Suprapubic skin (tissue), 3 donors: ENCODE data around the gene GRAPL.
"Not testable (repeated sequence)": the region's sequence is repeated elsewhere in the genome, so short reads cannot be mapped to it uniquely, and the experiment has no call there.

ENCODE experiments used
- POLR2A ChIP-seq, 2 donors: fragments of 450-650 bp; IDR thresholded peaks; one replicate each; pipeline ENCODE4 v1.6.1; 2017; ENCODE audit warnings: antibody characterized with exemption in 2 of 2, mild to moderate bottlenecking in 2 of 2, moderate library complexity in 2 of 2
- TF ChIP-seq, protein P1 (sequence below), 2 donors: fragments of 200-600 bp in 1 of 2; fragments of 450-650 bp in 1 of 2; sonication (generic) in 1 of 2; IDR thresholded peaks; one replicate each; pipeline ENCODE4 v1.5.1; 2016 to 2019; ENCODE audit warnings: antibody characterized with exemption in 2 of 2, mild to moderate bottlenecking in 1 of 2, moderate library complexity in 1 of 2

DNA sequence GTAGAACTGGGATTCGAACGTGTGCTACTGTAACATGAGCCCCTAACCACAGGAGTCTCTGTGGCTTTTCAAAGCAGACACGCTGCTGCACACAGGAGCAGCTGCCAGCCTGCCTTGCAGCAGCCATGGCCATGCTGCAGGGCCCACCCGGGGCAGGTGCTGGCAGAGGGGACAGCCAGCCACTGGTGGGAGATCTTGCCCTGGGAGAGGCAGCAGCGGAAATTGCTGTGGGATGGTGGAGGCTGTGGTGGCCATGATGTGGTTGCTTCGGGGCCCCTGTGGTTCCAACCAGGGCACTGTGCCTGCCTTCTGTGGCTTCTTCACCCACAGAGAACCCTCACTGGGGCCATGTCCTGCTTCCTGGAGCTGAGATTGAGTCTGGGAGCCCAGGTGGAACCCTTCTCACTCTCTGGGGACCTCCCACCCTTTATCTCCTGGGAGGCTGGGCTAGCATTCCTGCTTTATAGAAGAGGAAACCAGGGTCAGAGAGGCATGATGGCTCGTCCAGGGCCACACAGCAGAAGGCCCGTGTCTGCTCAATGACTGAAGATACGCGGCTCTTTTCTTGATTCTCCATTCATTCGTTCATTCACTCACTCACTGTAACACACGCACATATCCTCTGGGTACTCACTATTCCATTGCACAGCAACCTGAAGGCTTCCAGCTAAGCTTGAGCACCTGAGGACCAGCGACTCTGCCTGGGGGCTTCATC lies 37.2 kb upstream of the GRAPL start:
- TF ChIP-seq, protein P1, sequence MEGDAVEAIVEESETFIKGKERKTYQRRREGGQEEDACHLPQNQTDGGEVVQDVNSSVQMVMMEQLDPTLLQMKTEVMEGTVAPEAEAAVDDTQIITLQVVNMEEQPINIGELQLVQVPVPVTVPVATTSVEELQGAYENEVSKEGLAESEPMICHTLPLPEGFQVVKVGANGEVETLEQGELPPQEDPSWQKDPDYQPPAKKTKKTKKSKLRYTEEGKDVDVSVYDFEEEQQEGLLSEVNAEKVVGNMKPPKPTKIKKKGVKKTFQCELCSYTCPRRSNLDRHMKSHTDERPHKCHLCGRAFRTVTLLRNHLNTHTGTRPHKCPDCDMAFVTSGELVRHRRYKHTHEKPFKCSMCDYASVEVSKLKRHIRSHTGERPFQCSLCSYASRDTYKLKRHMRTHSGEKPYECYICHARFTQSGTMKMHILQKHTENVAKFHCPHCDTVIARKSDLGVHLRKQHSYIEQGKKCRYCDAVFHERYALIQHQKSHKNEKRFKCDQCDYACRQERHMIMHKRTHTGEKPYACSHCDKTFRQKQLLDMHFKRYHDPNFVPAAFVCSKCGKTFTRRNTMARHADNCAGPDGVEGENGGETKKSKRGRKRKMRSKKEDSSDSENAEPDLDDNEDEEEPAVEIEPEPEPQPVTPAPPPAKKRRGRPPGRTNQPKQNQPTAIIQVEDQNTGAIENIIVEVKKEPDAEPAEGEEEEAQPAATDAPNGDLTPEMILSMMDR (IDR thresholded peaks at IDR 0.05) = not testable (repeated sequence)
- TF ChIP-seq POLR2A (IDR thresholded peaks at IDR 0.05) = not testable (repeated sequence)
